ENCODE results near the gene CLIC4.

The CLIC4 gene

GRCh38 chr1:24850328-24850920 lies 105.2 kb downstream of the CLIC4 start:
- no peak overlapping the region for H3K4me3 ChIP-seq (ENCODE audit: low read depth, low read length)
- TF ChIP-seq, protein P1, sequence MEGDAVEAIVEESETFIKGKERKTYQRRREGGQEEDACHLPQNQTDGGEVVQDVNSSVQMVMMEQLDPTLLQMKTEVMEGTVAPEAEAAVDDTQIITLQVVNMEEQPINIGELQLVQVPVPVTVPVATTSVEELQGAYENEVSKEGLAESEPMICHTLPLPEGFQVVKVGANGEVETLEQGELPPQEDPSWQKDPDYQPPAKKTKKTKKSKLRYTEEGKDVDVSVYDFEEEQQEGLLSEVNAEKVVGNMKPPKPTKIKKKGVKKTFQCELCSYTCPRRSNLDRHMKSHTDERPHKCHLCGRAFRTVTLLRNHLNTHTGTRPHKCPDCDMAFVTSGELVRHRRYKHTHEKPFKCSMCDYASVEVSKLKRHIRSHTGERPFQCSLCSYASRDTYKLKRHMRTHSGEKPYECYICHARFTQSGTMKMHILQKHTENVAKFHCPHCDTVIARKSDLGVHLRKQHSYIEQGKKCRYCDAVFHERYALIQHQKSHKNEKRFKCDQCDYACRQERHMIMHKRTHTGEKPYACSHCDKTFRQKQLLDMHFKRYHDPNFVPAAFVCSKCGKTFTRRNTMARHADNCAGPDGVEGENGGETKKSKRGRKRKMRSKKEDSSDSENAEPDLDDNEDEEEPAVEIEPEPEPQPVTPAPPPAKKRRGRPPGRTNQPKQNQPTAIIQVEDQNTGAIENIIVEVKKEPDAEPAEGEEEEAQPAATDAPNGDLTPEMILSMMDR (IDR thresholded peaks at IDR 0.05; ENCODE audit: low read depth, low read length, missing control alignments), result no peak
- H3K27me3 ChIP-seq (replicated peaks), result no peaks in the 10 kb centered on the region
- peak; percentile 42 for DNase-seq
- H3K27ac ChIP-seq, result no peak overlapping the region
- in situ Hi-C loops (cut with HindIII; ENCODE audit: low pct_ligation_motif_present, low sequenced_read_pairs), result no loop called here
- H3K36me3 ChIP-seq (replicated peaks), result peaks cover 3% of the 10 kb centered on the region

- TF ChIP-seq, protein P1 (IDR thresholded peaks at IDR 0.05; ENCODE audit: low read depth, low read length, missing control alignments), result no peak
- Histone ChIP-seq H3K27ac (no peak overlapping the region), H3K36me3 (replicated peaks) (no peaks in the 10 kb centered on the region), H3K4me3 (ENCODE audit: low read depth, low read length) (no peak overlapping the region), H3K27me3 (replicated peaks) (no peaks in the 10 kb centered on the region)
- in situ Hi-C loops (cut with HindIII; ENCODE audit: low pct_ligation_motif_present, low sequenced_read_pairs), result no loop called here
- no peak for DNase-seq
Observed at GRCh38 chr1:24853649-24854048, 108.4 kb downstream of the CLIC4 start.

DNA sequence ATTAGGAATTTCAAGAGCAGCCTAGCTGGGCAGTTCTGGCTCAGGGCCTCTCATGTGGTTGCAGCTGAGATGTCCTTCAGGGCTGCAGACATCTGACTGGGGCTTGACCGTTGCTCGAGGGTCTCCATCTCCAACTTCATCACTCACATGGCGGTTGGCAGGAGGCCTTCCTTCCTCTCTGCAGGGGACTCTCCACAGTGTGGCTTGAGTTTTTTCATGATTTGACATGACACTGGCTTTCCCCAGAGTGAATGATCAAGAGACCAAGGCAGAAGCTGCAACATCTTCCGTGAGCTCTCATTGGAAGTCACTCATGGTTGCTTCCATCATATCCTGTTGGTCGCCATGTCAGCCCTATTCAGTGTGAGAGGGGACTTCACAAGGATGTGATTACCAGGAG lies 110.2 kb downstream of the CLIC4 start:
- no peaks in the 10 kb centered on the region for H3K36me3 ChIP-seq (replicated peaks)
- TF ChIP-seq, protein P1 (IDR thresholded peaks at IDR 0.05; ENCODE audit: low read depth, low read length, missing control alignments), result no peak
- in situ Hi-C loops (cut with HindIII; ENCODE audit: low pct_ligation_motif_present, low sequenced_read_pairs), result no loop called here
- H3K27ac ChIP-seq, result no peak overlapping the region
- no peak for DNase-seq
- H3K4me3 ChIP-seq (ENCODE audit: low read depth, low read length), result no peak overlapping the region
- no peaks in the 10 kb centered on the region for H3K27me3 ChIP-seq (replicated peaks)

DNA sequence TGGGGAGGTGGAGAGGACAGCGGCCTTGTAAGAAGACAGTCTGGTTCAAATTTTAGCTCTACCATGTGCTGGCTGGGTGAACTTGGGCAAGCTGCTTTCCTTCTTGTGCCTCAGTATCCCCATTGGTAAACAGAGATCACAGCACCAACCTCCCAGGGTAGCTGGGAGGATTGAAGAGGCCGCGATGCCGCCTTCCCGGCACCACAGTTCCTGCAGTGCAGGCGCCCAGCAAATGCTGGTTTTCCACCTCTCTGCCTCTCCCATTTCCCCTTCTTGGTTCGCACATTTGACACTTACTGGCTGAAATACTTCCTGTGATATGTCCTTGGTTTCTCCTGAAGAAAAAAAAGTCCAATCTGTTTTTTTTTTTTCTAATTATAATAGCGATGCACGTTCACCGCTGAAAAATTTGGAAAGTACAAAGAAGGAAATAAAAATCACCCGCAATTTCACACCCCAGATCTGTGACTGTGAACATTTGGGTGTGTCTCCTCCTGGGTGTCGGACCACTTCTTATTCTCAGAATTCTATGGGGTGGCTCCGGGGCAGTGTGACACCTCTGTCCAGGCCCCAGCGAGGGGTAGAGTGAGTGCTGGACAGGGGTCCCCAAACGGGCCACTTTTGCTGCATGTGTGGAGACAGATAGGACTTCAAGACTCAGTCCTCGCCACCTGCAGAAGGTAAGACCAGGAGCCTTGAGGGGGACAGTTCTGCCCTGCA lies 111.7 kb downstream of the CLIC4 start:
- H3K36me3 ChIP-seq (replicated peaks), result no peaks in the 10 kb centered on the region
- DNase-seq, result no peak
- no peak overlapping the region for H3K4me3 ChIP-seq (ENCODE audit: low read depth, low read length)
- TF ChIP-seq, protein P1 (IDR thresholded peaks at IDR 0.05; ENCODE audit: low read depth, low read length, missing control alignments), result no peak
- H3K27me3 ChIP-seq (replicated peaks), result no peaks in the 10 kb centered on the region
- H3K27ac ChIP-seq, result no peak overlapping the region
- in situ Hi-C loops (cut with HindIII; ENCODE audit: low pct_ligation_motif_present, low sequenced_read_pairs), result no loop called here

- Histone ChIP-seq H3K36me3 (replicated peaks) (no peaks in the 10 kb centered on the region), H3K4me3 (ENCODE audit: low read depth, low read length) (no peak overlapping the region), H3K27ac (no peak overlapping the region), H3K27me3 (replicated peaks) (no peaks in the 10 kb centered on the region)
- DNase-seq, result no peak
- in situ Hi-C loops (cut with HindIII; ENCODE audit: low pct_ligation_motif_present, low sequenced_read_pairs), result no loop called here
- TF ChIP-seq, protein P1 (IDR thresholded peaks at IDR 0.05; ENCODE audit: low read depth, low read length, missing control alignments), result no peak
Observed at GRCh38 chr1:24857507-24858133, 112.4 kb downstream of the CLIC4 start.

All from brain microvascular endothelial cell (primary cell).